MM.1S (cell line): ENCODE measurements around the gene PRB4.
"Not testable (repeated sequence)": the region's sequence is repeated elsewhere in the genome, so short reads cannot be mapped to it uniquely, and the experiment has no call there.

Experiments used
- DNase-seq: peaks from one replicate; pipeline ENCODE4 v3.0.0-alpha.2; 2015
- H2AFZ ChIP-seq: fragments of 300-600 bp; sonication (generic); 2 replicates; pipeline ENCODE4 v1.6.0; 2016; ENCODE audit warnings: antibody characterized with exemption, low read length
- H3F3A ChIP-seq: fragments of 300-600 bp; sonication (generic); 2 replicates; pipeline ENCODE4 v1.6.1; 2016; ENCODE audit warnings: mild to moderate bottlenecking, antibody characterized with exemption, low read length, moderate library complexity, mixed read lengths; ENCODE audit not compliant: insufficient read depth
- H3K27ac ChIP-seq: fragments of 300-600 bp; sonication (generic); 2 replicates; pipeline ENCODE4 v1.5.1; 2016; ENCODE audit warnings: mild to moderate bottlenecking, low read length
- H3K27me3 ChIP-seq: fragments of 300-600 bp; sonication (generic); replicated peaks from 2 replicates; pipeline ENCODE4 v1.6.0; 2016; ENCODE audit warnings: low read length; ENCODE audit not compliant: insufficient read depth
- H3K36me3 ChIP-seq: fragments of 300-600 bp; sonication (generic); replicated peaks from 2 replicates; pipeline ENCODE4 v1.6.1; 2016; ENCODE audit warnings: mild to moderate bottlenecking, low read length, mixed read lengths; ENCODE audit not compliant: insufficient read depth
- H3K4me1 ChIP-seq: fragments of 300-600 bp; sonication (generic); 2 replicates; pipeline ENCODE4 v1.6.1; 2016; ENCODE audit warnings: low read length, mixed read lengths
- H3K4me2 ChIP-seq: fragments of 300-600 bp; sonication (generic); 2 replicates; pipeline ENCODE4 v1.6.0; 2016; ENCODE audit warnings: low read depth, low read length
- H3K4me3 ChIP-seq: fragments of 300-600 bp; sonication (generic); 2 replicates; pipeline ENCODE4 v1.5.1; 2016; ENCODE audit warnings: low read length, mixed read lengths
- H3K79me2 ChIP-seq: fragments of 300-600 bp; sonication (generic); 2 replicates; pipeline ENCODE4 v1.6.1; 2016; ENCODE audit warnings: mixed run types, low read length, mixed read lengths
- H3K9ac ChIP-seq: fragments of 300-600 bp; sonication (generic); 2 replicates; pipeline ENCODE4 v1.6.1; 2016; ENCODE audit warnings: low read length, mixed read lengths
- H3K9me2 ChIP-seq: fragments of 300-600 bp; sonication (generic); replicated peaks from 2 replicates; pipeline ENCODE4 v1.6.1; 2016; ENCODE audit warnings: mild to moderate bottlenecking, low read length, mixed read lengths; ENCODE audit not compliant: insufficient read depth
- H3K9me3 ChIP-seq: fragments of 300-600 bp; sonication (generic); replicated peaks from 2 replicates; pipeline ENCODE4 v1.6.1; 2016; ENCODE audit warnings: mild to moderate bottlenecking, low read length, mixed read lengths; ENCODE audit not compliant: insufficient read depth
- H4K20me1 ChIP-seq: fragments of 300-600 bp; sonication (generic); 2 replicates; pipeline ENCODE4 v1.6.1; 2016; ENCODE audit warnings: mild to moderate bottlenecking, low read length, moderate library complexity, mixed read lengths; ENCODE audit not compliant: insufficient read depth
- CTCF ChIP-seq: fragments of 300-600 bp; sonication (generic); IDR thresholded peaks from 2 replicates; pipeline ENCODE4 v1.5.1; 2016; ENCODE audit warnings: antibody characterized with exemption, low read length, mixed read lengths
- EZH2 ChIP-seq: fragments of 300-600 bp; sonication (generic); optimal IDR thresholded peaks from 2 replicates; pipeline ENCODE3; 2017; ENCODE audit warnings: low read depth, mild to moderate bottlenecking, antibody characterized with exemption, low read length, mixed read lengths
- EZH2phosphoT487 ChIP-seq: fragments of 300-600 bp; sonication (generic); IDR thresholded peaks from 2 replicates; pipeline ENCODE4 v1.6.1; 2018; ENCODE audit warnings: antibody characterized with exemption, low read length

PRB4 gene

GRCh38 chr12:11310336-11310735 lies at the start of gene PRB4:
Gene PRB4, minus strand, starts transcription at chr12:11310436. Its CDS starts 38 bp downstream, at chr12:11310398.
- H3K4me3 ChIP-seq: no peak within 1 kb of the TSS
- H3K79me2 ChIP-seq: no peaks in the 10 kb centered on the region
- TF ChIP-seq EZH2phosphoT487 (no peak), CTCF (no peak), EZH2 (no peak)
- no peaks in the 10 kb centered on the region for H3K9me3 ChIP-seq
- no peaks in the 10 kb centered on the region for H3K27me3 ChIP-seq
- H2AFZ ChIP-seq: no peak within 1 kb of the TSS
- H3K27ac ChIP-seq: no peak within 1 kb of the TSS
- DNase-seq: no peak
- no peaks in the 10 kb centered on the region for H3F3A ChIP-seq
- H3K4me1 ChIP-seq: no peaks in the 10 kb centered on the region
- H4K20me1 ChIP-seq: no peaks in the 10 kb centered on the region
- no peaks in the 10 kb centered on the region for H3K9me2 ChIP-seq
- H3K4me2 ChIP-seq: no peak within 1 kb of the TSS
- H3K36me3 ChIP-seq: no peaks in the 10 kb centered on the region
- H3K9ac ChIP-seq: no peak within 1 kb of the TSS

GRCh38 chr12:11351736-11352135 lies 41.5 kb upstream of the PRB4 start:
- H3F3A ChIP-seq, H3K9ac ChIP-seq, H3K27ac ChIP-seq, H2AFZ ChIP-seq, H3K4me2 ChIP-seq, DNase-seq, H3K27me3 ChIP-seq, H3K9me2 ChIP-seq, H3K4me1 ChIP-seq, H3K4me3 ChIP-seq, H4K20me1 ChIP-seq, H3K9me3 ChIP-seq, H3K36me3 ChIP-seq, H3K79me2 ChIP-seq: not testable (repeated sequence)

GRCh38 chr12:11348439-11348838 lies 38.2 kb upstream of the PRB4 start:
- Histone ChIP-seq H3K4me3 (no peak overlapping the region), H3K9me3 (no peaks in the 10 kb centered on the region), H3K36me3 (no peaks in the 10 kb centered on the region), H3K9ac (no peak overlapping the region), H3K9me2 (no peaks in the 10 kb centered on the region), H3F3A (no peaks in the 10 kb centered on the region), H4K20me1 (no peaks in the 10 kb centered on the region), H3K4me2 (no peak overlapping the region), H3K27me3 (no peaks in the 10 kb centered on the region), H3K4me1 (no peaks in the 10 kb centered on the region), H3K27ac (no peak overlapping the region), H3K79me2 (no peaks in the 10 kb centered on the region), H2AFZ (no peak overlapping the region)
- no peak for DNase-seq
- TF ChIP-seq CTCF: no peak
- no peak for TF ChIP-seq EZH2
- TF ChIP-seq EZH2phosphoT487: no peak

GRCh38 chr12:11347810-11348209 lies 37.6 kb upstream of the PRB4 start:
- no peaks in the 10 kb centered on the region for H3K36me3 ChIP-seq
- no peaks in the 10 kb centered on the region for H3F3A ChIP-seq
- TF ChIP-seq CTCF (peak; percentile 20), EZH2phosphoT487 (no peak), EZH2 (no peak)
- no peaks in the 10 kb centered on the region for H3K9me3 ChIP-seq
- H4K20me1 ChIP-seq: no peaks in the 10 kb centered on the region
- no peak overlapping the region for H3K4me3 ChIP-seq
- no peaks in the 10 kb centered on the region for H3K9me2 ChIP-seq
- no peak overlapping the region for H3K4me2 ChIP-seq
- H3K79me2 ChIP-seq: no peaks in the 10 kb centered on the region
- H3K27me3 ChIP-seq: no peaks in the 10 kb centered on the region
- H3K27ac ChIP-seq: no peak overlapping the region
- H2AFZ ChIP-seq: no peak overlapping the region
- H3K4me1 ChIP-seq: no peaks in the 10 kb centered on the region
- H3K9ac ChIP-seq: no peak overlapping the region
- no peak for DNase-seq
